Lung (tissue), 12 donors: ENCODE measurements around the gene RBM39. TPM values are rescaled to one million over a fixed set of nuclear protein-coding genes. Genes with fewer than 3 reads are reported as not detected.
"Not testable (repeated sequence)": the region's sequence is repeated elsewhere in the genome, so short reads cannot be mapped to it uniquely, and the experiment has no call there.

Experiments
- ATAC-seq: fragments of 200-7000 bp; cut with Tn5 transposase; one replicate; pipeline ENCODE4 v1.9.1; 2020; ENCODE audit warnings: moderate number of reproducible peaks; ENCODE audit not compliant: insufficient read depth, low FRiP score
- DNase-seq, 3 donors: peaks; one replicate each; pipeline ENCODE4 v3.0.0-alpha.2; 2013 to 2017
- H3K27ac ChIP-seq, 2 donors: one replicate each; pipeline ENCODE4 v1.5.1; 2013; ENCODE audit warnings: mild to moderate bottlenecking in 2 of 2, moderate library complexity in 2 of 2, control low read depth in 1 of 2, inconsistent platforms in 1 of 2, low read depth in 1 of 2, low read length in 1 of 2
- H3K27me3 ChIP-seq, 3 donors: one replicate each; pipeline ENCODE4 v1.5.1; 2013; ENCODE audit warnings: low read length in 2 of 3; ENCODE audit not compliant: control insufficient read depth in 3 of 3, insufficient read depth in 3 of 3
- H3K36me3 ChIP-seq, 4 donors: one replicate each; pipeline ENCODE4 v1.5.1; 2013; ENCODE audit warnings: low read length in 4 of 4, mild to moderate bottlenecking in 1 of 4, moderate library complexity in 1 of 4; ENCODE audit not compliant: control insufficient read depth in 4 of 4, insufficient read depth in 4 of 4
- H3K4me1 ChIP-seq, 5 donors: one replicate each; pipeline ENCODE4 v1.5.1; 2013; ENCODE audit warnings: low read length in 5 of 5, mild to moderate bottlenecking in 2 of 5, moderate library complexity in 1 of 5; ENCODE audit not compliant: control insufficient read depth in 5 of 5, insufficient read depth in 5 of 5
- H3K4me3 ChIP-seq: one replicate; pipeline ENCODE4 v1.5.1; 2013; ENCODE audit warnings: mild to moderate bottlenecking, control low read depth, moderate library complexity
- H3K9ac ChIP-seq, 2 donors: one replicate each; pipeline ENCODE4 v1.5.1; 2013; ENCODE audit warnings: low read length in 2 of 2, control low read depth in 1 of 2; ENCODE audit not compliant: insufficient read depth in 1 of 2
- H3K9me3 ChIP-seq, 4 donors: one replicate each; pipeline ENCODE4 v1.5.1; 2013; ENCODE audit warnings: low read length in 3 of 4, mild to moderate bottlenecking in 1 of 4, moderate library complexity in 1 of 4; ENCODE audit not compliant: control insufficient read depth in 4 of 4, insufficient read depth in 3 of 4
- CTCF ChIP-seq: IDR thresholded peaks from 2 replicates; pipeline ENCODE4 v1.5.1; 2012; ENCODE audit warnings: mild to moderate bottlenecking; ENCODE audit errors: control extremely low read depth, extremely low read depth
- WGBS, 2 donors: extraction: QIAGEN DNeasy Blood & Tissue Kit; methylation state at CpG; one replicate each; pipeline ENCODE4 v1.1.7; 2013; 5-methylcytosine and 5-hydroxymethylcytosine counted together
- polyA plus RNA-seq, 2 donors: library from polyadenylated mRNA; stranded (reverse); fragments of 200-250 nt; gene quantifications; one replicate each; pipeline ENCODE4 v1.2.1, GENCODE V29; 2013
- total RNA-seq, 2 donors: library from RNA; depleted of rRNA in 1 of 2; stranded (reverse); fragments of >200 nt in 1 of 2; gene quantifications; one replicate each; pipeline ENCODE4 v1.2.1, GENCODE V29; 2014 to 2021
- donor health status: control.
- donor health status: control.
- donor health status: Bipolar disorder and iron deficiency.
- donor health status: healthy.
- donor health status: DM: yes; HTN: yes; CAD: no.

RBM39 gene
- total and polyA plus RNA-seq, 4 donors = 162 to 689 (median 356) TPM

- peaks cover 0 to 4% (median 0%) of the 10 kb centered on the region in 5 donors for H3K4me1 ChIP-seq
- no peak overlapping the region for H3K27ac ChIP-seq
- TF ChIP-seq CTCF = no peak
- peaks cover 0 to 1% (median 0%) of the 10 kb centered on the region in 4 donors for H3K9me3 ChIP-seq
- H3K9ac ChIP-seq = no peak overlapping the region
- no peak overlapping the region for H3K4me3 ChIP-seq
- H3K27me3 ChIP-seq = no peaks in the 10 kb centered on the region
- DNase-seq (no peak), ATAC-seq (no peak)
- H3K36me3 ChIP-seq = peaks cover 24 to 74% (median 41%) of the 10 kb centered on the region in 4 donors
These were observed 32.0 kb downstream of the RBM39 start for GRCh38 chr20:35710039-35710438.

GRCh38 chr20:35709259-35709658 is 32.8 kb downstream of the RBM39 start:
- H3K36me3 ChIP-seq = peaks cover 27 to 75% (median 44%) of the 10 kb centered on the region in 4 donors
- DNase-seq (no peak), ATAC-seq (no peak)
- no peaks in the 10 kb centered on the region for H3K27me3 ChIP-seq
- H3K27ac ChIP-seq = no peak overlapping the region
- TF ChIP-seq CTCF = no peak
- H3K4me1 ChIP-seq = peaks cover 0 to 4% (median 0%) of the 10 kb centered on the region in 5 donors
- no peak overlapping the region for H3K4me3 ChIP-seq
- 86 to 91% methylated on average over 1 of the region's 1 CpG for WGBS, 2 donors
- H3K9me3 ChIP-seq = peaks cover 0 to 1% (median 0%) of the 10 kb centered on the region in 4 donors
- no peak overlapping the region for H3K9ac ChIP-seq

- no peak overlapping the region for H3K27ac ChIP-seq
- ATAC-seq (no peak), DNase-seq (no peak)
- TF ChIP-seq CTCF = no peak
- no peaks in the 10 kb centered on the region for H3K27me3 ChIP-seq
- no peak overlapping the region for H3K4me3 ChIP-seq
- no peak overlapping the region for H3K9ac ChIP-seq
- peaks cover 24 to 75% (median 43%) of the 10 kb centered on the region in 4 donors for H3K36me3 ChIP-seq
- H3K9me3 ChIP-seq = no peaks in the 10 kb centered on the region
- peaks cover 0 to 4% (median 0%) of the 10 kb centered on the region in 5 donors for H3K4me1 ChIP-seq
- 52 to 68% methylated on average over 1 of the region's 1 CpG for WGBS, 2 donors
These were observed 33.6 kb downstream of the RBM39 start for GRCh38 chr20:35708502-35708901.

- WGBS, 2 donors = 94 to 97% methylated on average over 16 to 17 of the region's 17 CpGs
- H3K27me3 ChIP-seq, ATAC-seq, H3K27ac ChIP-seq, DNase-seq, H3K9me3 ChIP-seq, H3K9ac ChIP-seq, H3K4me1 ChIP-seq, H3K4me3 ChIP-seq: not testable (repeated sequence)
- peaks cover 18 to 69% (median 35%) of the 10 kb centered on the region in 4 donors for H3K36me3 ChIP-seq
These were observed 35.2 kb downstream of the RBM39 start for GRCh38 chr20:35706591-35707529.

GRCh38 chr20:35705894-35706293 is 36.2 kb downstream of the RBM39 start:
- not testable (repeated sequence) for DNase-seq, H3K4me3 ChIP-seq, H3K4me1 ChIP-seq, H3K27ac ChIP-seq, H3K9ac ChIP-seq, H3K9me3 ChIP-seq, H3K27me3 ChIP-seq, ATAC-seq
- 89 to 91% methylated on average over 11 of the region's 11 CpGs for WGBS, 2 donors
- peaks cover 16 to 65% (median 34%) of the 10 kb centered on the region in 4 donors for H3K36me3 ChIP-seq
